HEK293 (cell line): ENCODE data around the gene LRRC27.
A peak's percentile ranks its signal among the peaks of the same experiment; 100 is the strongest.

Experiments used
- BCL11B ChIP-seq: fragments of 450-650 bp; formaldehyde crosslinking; IDR thresholded peaks from 2 replicates; pipeline ENCODE4 v1.5.1; 2016; ENCODE audit warnings: low read depth, missing biosample characterization, missing genetic modification characterization
- GFI1B ChIP-seq: fragments of 450-650 bp; formaldehyde crosslinking; IDR thresholded peaks from 2 replicates; pipeline ENCODE4 v1.5.1; 2016; ENCODE audit warnings: missing biosample characterization, missing genetic modification characterization
- GLIS1 ChIP-seq: fragments of 450-650 bp; formaldehyde crosslinking; IDR thresholded peaks from 2 replicates; pipeline ENCODE4 v1.5.1; 2016; ENCODE audit warnings: missing biosample characterization, missing genetic modification characterization
- HOXC10 ChIP-seq: sonication (generic); formaldehyde crosslinking; IDR thresholded peaks from 2 replicates; pipeline ENCODE4 v1.8.1; 2023; ENCODE audit warnings: mild to moderate bottlenecking, missing genetic modification reagents
- IKZF3 ChIP-seq: fragments of 450-650 bp; IDR thresholded peaks from 2 replicates; pipeline ENCODE4 v1.5.0; 2018; ENCODE audit warnings: missing biosample characterization, mild to moderate bottlenecking, missing genetic modification characterization, moderate library complexity
- PATZ1 ChIP-seq: fragments of 450-650 bp; formaldehyde crosslinking; IDR thresholded peaks from 2 replicates; pipeline ENCODE4 v1.5.1; 2016; ENCODE audit warnings: missing biosample characterization, missing genetic modification characterization
- SP2 ChIP-seq: fragments of 450-650 bp; formaldehyde crosslinking; IDR thresholded peaks from 2 replicates; pipeline ENCODE4 v1.5.1; 2016; ENCODE audit warnings: missing biosample characterization, missing genetic modification characterization
- TCF7L2 ChIP-seq: IDR thresholded peaks from 2 replicates; pipeline ENCODE4 v1.6.1; 2011; ENCODE audit warnings: low read depth, mild to moderate bottlenecking, inconsistent platforms, low read length, moderate library complexity, borderline replicate concordance
- YY1 ChIP-seq: fragments of 450-650 bp; formaldehyde crosslinking; IDR thresholded peaks from 2 replicates; pipeline ENCODE4 v1.5.1; 2018; ENCODE audit warnings: missing biosample characterization, missing genetic modification characterization
- ZBTB17 ChIP-seq: fragments of 450-650 bp; formaldehyde crosslinking; IDR thresholded peaks from 2 replicates; pipeline ENCODE4 v1.5.1; 2016; ENCODE audit warnings: missing biosample characterization, missing genetic modification characterization
- ZBTB7A ChIP-seq: fragments of 450-650 bp; formaldehyde crosslinking; IDR thresholded peaks from 2 replicates; pipeline ENCODE4 v1.5.1; 2016; ENCODE audit warnings: low read depth, missing biosample characterization, missing genetic modification characterization
- ZFP37 ChIP-seq: fragments of 450-650 bp; formaldehyde crosslinking; IDR thresholded peaks from 2 replicates; pipeline ENCODE4 v1.5.1; 2016; ENCODE audit warnings: missing biosample characterization, missing genetic modification characterization
- ZIC2 ChIP-seq: fragments of 450-650 bp; formaldehyde crosslinking; IDR thresholded peaks from 2 replicates; pipeline ENCODE4 v1.5.1; 2016; ENCODE audit warnings: missing biosample characterization, missing genetic modification characterization
- ZNF133 ChIP-seq: fragments of 450-650 bp; formaldehyde crosslinking; IDR thresholded peaks from 2 replicates; pipeline ENCODE4 v1.5.1; 2016; ENCODE audit warnings: missing biosample characterization, missing genetic modification characterization
- ZNF169 ChIP-seq: fragments of 450-650 bp; formaldehyde crosslinking; IDR thresholded peaks from 2 replicates; pipeline ENCODE4 v1.5.1; 2016; ENCODE audit warnings: missing biosample characterization, missing genetic modification characterization
- ZNF175 ChIP-seq: fragments of 450-650 bp; formaldehyde crosslinking; IDR thresholded peaks from 2 replicates; pipeline ENCODE4 v1.5.1; 2016; ENCODE audit warnings: missing biosample characterization, missing genetic modification characterization
- ZNF214 ChIP-seq: fragments of 450-650 bp; formaldehyde crosslinking; IDR thresholded peaks from 2 replicates; pipeline ENCODE4 v1.5.1; 2017; ENCODE audit warnings: missing biosample characterization, mild to moderate bottlenecking, missing genetic modification characterization, borderline replicate concordance
- ZNF266 ChIP-seq: fragments of 450-650 bp; formaldehyde crosslinking; IDR thresholded peaks from 2 replicates; pipeline ENCODE4 v1.5.1; 2016; ENCODE audit warnings: missing biosample characterization, missing genetic modification characterization, low read depth
- ZNF274 ChIP-seq, 2 experiments: fragments of 200-500 bp in 1 of 2; fragments of 450-650 bp in 1 of 2; sonication (Bioruptor generic) in 1 of 2; formaldehyde crosslinking in 1 of 2; IDR thresholded peaks; 2 replicates each; pipeline versions ENCODE4 v1.5.1 to v1.6.1; 2014 to 2016; ENCODE audit warnings: borderline replicate concordance in 1 of 2, inconsistent platforms in 1 of 2, low read length in 1 of 2, missing biosample characterization in 1 of 2, missing genetic modification characterization in 1 of 2
- ZNF302 ChIP-seq: fragments of 450-650 bp; formaldehyde crosslinking; IDR thresholded peaks from 2 replicates; pipeline ENCODE4 v1.5.1; 2016; ENCODE audit warnings: missing biosample characterization, missing genetic modification characterization, low read depth
- ZNF391 ChIP-seq: fragments of 450-650 bp; formaldehyde crosslinking; IDR thresholded peaks from 2 replicates; pipeline ENCODE4 v1.5.1; 2016; ENCODE audit warnings: low read depth, missing biosample characterization, missing genetic modification characterization, borderline replicate concordance
- ZNF433 ChIP-seq: fragments of 450-650 bp; formaldehyde crosslinking; IDR thresholded peaks from 2 replicates; pipeline ENCODE4 v1.5.1; 2016; ENCODE audit warnings: missing biosample characterization, missing genetic modification characterization, low read depth
- ZNF48 ChIP-seq: fragments of 450-650 bp; formaldehyde crosslinking; IDR thresholded peaks from 2 replicates; pipeline ENCODE4 v1.5.1; 2016; ENCODE audit warnings: missing biosample characterization, missing genetic modification characterization
- ZNF521 ChIP-seq: fragments of 450-650 bp; formaldehyde crosslinking; IDR thresholded peaks from 2 replicates; pipeline ENCODE4 v1.5.1; 2017; ENCODE audit warnings: missing biosample characterization, mild to moderate bottlenecking, missing genetic modification characterization
- ZNF561 ChIP-seq: fragments of 450-650 bp; IDR thresholded peaks from 2 replicates; pipeline ENCODE4 v1.5.1; 2018; ENCODE audit warnings: missing biosample characterization, missing genetic modification characterization, borderline replicate concordance
- ZNF623 ChIP-seq: fragments of 450-650 bp; formaldehyde crosslinking; IDR thresholded peaks from 2 replicates; pipeline ENCODE4 v1.5.1; 2016; ENCODE audit warnings: missing biosample characterization, missing genetic modification characterization
- ZNF658 ChIP-seq: fragments of 450-650 bp; formaldehyde crosslinking; IDR thresholded peaks from 2 replicates; pipeline ENCODE4; 2016; ENCODE audit warnings: missing biosample characterization, missing genetic modification characterization
- ZNF768 ChIP-seq: fragments of 450-650 bp; formaldehyde crosslinking; IDR thresholded peaks from 2 replicates; pipeline ENCODE4 v1.5.1; 2018; ENCODE audit warnings: missing biosample characterization, mild to moderate bottlenecking, missing genetic modification characterization
- ZNF791 ChIP-seq: fragments of 450-650 bp; formaldehyde crosslinking; IDR thresholded peaks from 2 replicates; pipeline ENCODE4 v1.5.1; 2016; ENCODE audit warnings: missing biosample characterization, missing genetic modification characterization
- ZNF843 ChIP-seq: fragments of 450-650 bp; formaldehyde crosslinking; IDR thresholded peaks from 2 replicates; pipeline ENCODE4 v1.5.1; 2016; ENCODE audit warnings: missing biosample characterization, missing genetic modification characterization
- ZSCAN16 ChIP-seq: fragments of 450-650 bp; formaldehyde crosslinking; IDR thresholded peaks from 2 replicates; pipeline ENCODE4 v1.5.1; 2016; ENCODE audit warnings: missing biosample characterization, missing genetic modification characterization
- ZSCAN23 ChIP-seq: fragments of 450-650 bp; formaldehyde crosslinking; IDR thresholded peaks from 2 replicates; pipeline ENCODE4 v1.5.1; 2016; ENCODE audit warnings: missing biosample characterization, missing genetic modification characterization
- TF ChIP-seq, protein P1 (sequence below): fragments of 450-650 bp; formaldehyde crosslinking; IDR thresholded peaks from 2 replicates; pipeline ENCODE4 v1.5.1; 2016; ENCODE audit warnings: missing biosample characterization, missing genetic modification characterization, borderline replicate concordance
- TF ChIP-seq, protein P2 (sequence below): fragments of 450-650 bp; formaldehyde crosslinking; IDR thresholded peaks from 2 replicates; pipeline ENCODE4 v1.5.1; 2016; ENCODE audit warnings: missing biosample characterization, missing genetic modification characterization, low read depth

Gene LRRC27

GRCh38 chr10:132387764-132388210 is 55.8 kb downstream of the LRRC27 start (continued):
- TF ChIP-seq PATZ1 (tag by site-specific recombination), result peak; percentile 89
- no peak for TF ChIP-seq ZNF623 (tag by site-specific recombination)
- TF ChIP-seq ZNF433 (tag by site-specific recombination), result no peak
- no peak for TF ChIP-seq ZSCAN23 (tag by site-specific recombination)
- TF ChIP-seq YY1 (tag by site-specific recombination), result no peak
- TF ChIP-seq ZNF521 (tag by site-specific recombination), result no peak
- no peak for TF ChIP-seq IKZF3 (tag by site-specific recombination)
- no peak for TF ChIP-seq ZNF48 (tag by site-specific recombination)
- no peak for TF ChIP-seq ZNF302 (tag by site-specific recombination)
- TF ChIP-seq ZNF175 (tag by site-specific recombination), result no peak
- no peak for TF ChIP-seq ZNF214 (tag by site-specific recombination)
- TF ChIP-seq TCF7L2, result no peak
- peak; percentile 56 for TF ChIP-seq SP2
- TF ChIP-seq ZIC2 (tag by site-specific recombination), result peak; percentile 93
- TF ChIP-seq ZNF768 (tag by site-specific recombination), result no peak
- TF ChIP-seq ZNF658 (tag by site-specific recombination), result no peak
- TF ChIP-seq HOXC10 (CRISPR knock-in tag), result no peak
- no peak for TF ChIP-seq ZNF391
- TF ChIP-seq ZNF266, result no peak
- no peak for TF ChIP-seq ZNF133
- TF ChIP-seq BCL11B (tag by site-specific recombination), result no peak
- 0 out of 2 replicates have a peak, but pooled peaks have one; percentile 28 for TF ChIP-seq ZNF843 (tag by site-specific recombination)
- TF ChIP-seq ZNF169 (tag by site-specific recombination), result no peak
- TF ChIP-seq ZNF274 (IDR thresholded peaks at IDR 0.05; ENCODE audit: low read length), result no peak
- TF ChIP-seq ZNF274 (tag by site-specific recombination; IDR thresholded peaks at IDR 0.05; ENCODE audit: borderline replicate concordance), result no peak
- TF ChIP-seq ZBTB7A (tag by site-specific recombination), result 0 out of 2 replicates have a peak, but pooled peaks have one; percentile 50
- TF ChIP-seq ZSCAN16 (tag by site-specific recombination), result no peak
- TF ChIP-seq, protein P1, sequence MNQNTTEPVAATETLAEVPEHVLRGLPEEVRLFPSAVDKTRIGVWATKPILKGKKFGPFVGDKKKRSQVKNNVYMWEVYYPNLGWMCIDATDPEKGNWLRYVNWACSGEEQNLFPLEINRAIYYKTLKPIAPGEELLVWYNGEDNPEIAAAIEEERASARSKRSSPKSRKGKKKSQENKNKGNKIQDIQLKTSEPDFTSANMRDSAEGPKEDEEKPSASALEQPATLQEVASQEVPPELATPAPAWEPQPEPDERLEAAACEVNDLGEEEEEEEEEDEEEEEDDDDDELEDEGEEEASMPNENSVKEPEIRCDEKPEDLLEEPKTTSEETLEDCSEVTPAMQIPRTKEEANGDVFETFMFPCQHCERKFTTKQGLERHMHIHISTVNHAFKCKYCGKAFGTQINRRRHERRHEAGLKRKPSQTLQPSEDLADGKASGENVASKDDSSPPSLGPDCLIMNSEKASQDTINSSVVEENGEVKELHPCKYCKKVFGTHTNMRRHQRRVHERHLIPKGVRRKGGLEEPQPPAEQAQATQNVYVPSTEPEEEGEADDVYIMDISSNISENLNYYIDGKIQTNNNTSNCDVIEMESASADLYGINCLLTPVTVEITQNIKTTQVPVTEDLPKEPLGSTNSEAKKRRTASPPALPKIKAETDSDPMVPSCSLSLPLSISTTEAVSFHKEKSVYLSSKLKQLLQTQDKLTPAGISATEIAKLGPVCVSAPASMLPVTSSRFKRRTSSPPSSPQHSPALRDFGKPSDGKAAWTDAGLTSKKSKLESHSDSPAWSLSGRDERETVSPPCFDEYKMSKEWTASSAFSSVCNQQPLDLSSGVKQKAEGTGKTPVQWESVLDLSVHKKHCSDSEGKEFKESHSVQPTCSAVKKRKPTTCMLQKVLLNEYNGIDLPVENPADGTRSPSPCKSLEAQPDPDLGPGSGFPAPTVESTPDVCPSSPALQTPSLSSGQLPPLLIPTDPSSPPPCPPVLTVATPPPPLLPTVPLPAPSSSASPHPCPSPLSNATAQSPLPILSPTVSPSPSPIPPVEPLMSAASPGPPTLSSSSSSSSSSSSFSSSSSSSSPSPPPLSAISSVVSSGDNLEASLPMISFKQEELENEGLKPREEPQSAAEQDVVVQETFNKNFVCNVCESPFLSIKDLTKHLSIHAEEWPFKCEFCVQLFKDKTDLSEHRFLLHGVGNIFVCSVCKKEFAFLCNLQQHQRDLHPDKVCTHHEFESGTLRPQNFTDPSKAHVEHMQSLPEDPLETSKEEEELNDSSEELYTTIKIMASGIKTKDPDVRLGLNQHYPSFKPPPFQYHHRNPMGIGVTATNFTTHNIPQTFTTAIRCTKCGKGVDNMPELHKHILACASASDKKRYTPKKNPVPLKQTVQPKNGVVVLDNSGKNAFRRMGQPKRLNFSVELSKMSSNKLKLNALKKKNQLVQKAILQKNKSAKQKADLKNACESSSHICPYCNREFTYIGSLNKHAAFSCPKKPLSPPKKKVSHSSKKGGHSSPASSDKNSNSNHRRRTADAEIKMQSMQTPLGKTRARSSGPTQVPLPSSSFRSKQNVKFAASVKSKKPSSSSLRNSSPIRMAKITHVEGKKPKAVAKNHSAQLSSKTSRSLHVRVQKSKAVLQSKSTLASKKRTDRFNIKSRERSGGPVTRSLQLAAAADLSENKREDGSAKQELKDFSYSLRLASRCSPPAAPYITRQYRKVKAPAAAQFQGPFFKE (tag by site-specific recombination), result no peak
- TF ChIP-seq ZBTB17 (tag by site-specific recombination), result 0 out of 2 replicates have a peak, but pooled peaks have one; percentile 39
- TF ChIP-seq ZFP37 (tag by site-specific recombination), result no peak
- peak; percentile 98 for TF ChIP-seq GLIS1 (tag by site-specific recombination)
- TF ChIP-seq ZNF561 (tag by site-specific recombination), result no peak
- TF ChIP-seq, protein P2, sequence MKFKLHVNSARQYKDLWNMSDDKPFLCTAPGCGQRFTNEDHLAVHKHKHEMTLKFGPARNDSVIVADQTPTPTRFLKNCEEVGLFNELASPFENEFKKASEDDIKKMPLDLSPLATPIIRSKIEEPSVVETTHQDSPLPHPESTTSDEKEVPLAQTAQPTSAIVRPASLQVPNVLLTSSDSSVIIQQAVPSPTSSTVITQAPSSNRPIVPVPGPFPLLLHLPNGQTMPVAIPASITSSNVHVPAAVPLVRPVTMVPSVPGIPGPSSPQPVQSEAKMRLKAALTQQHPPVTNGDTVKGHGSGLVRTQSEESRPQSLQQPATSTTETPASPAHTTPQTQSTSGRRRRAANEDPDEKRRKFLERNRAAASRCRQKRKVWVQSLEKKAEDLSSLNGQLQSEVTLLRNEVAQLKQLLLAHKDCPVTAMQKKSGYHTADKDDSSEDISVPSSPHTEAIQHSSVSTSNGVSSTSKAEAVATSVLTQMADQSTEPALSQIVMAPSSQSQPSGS (tag by site-specific recombination), result no peak
- TF ChIP-seq GFI1B (tag by site-specific recombination), result no peak
- no peak for TF ChIP-seq ZNF791 (tag by site-specific recombination)
